Liver (tissue), 9 donors: Measurements from ENCODE around the gene MYH7B. TPM values are rescaled to one million over a fixed set of nuclear protein-coding genes. Genes with fewer than 3 reads are reported as not detected.

Source experiments
- DNase-seq: peaks from one replicate; pipeline ENCODE4 v3.0.0-alpha.2; 2017; ENCODE audit warnings: low spot score
- H3K27ac ChIP-seq, 2 donors: one replicate each; pipeline ENCODE4 v1.7.0; 2013; ENCODE audit warnings: inconsistent platforms in 2 of 2, low read length in 2 of 2, control low read depth in 1 of 2, low read depth in 1 of 2, mild to moderate bottlenecking in 1 of 2
- H3K27me3 ChIP-seq, 4 donors: one replicate each; pipeline versions ENCODE4 v1.6.1 to v1.7.0; 2013; ENCODE audit warnings: low read length in 3 of 4, inconsistent platforms in 1 of 4, mild to moderate bottlenecking in 1 of 4, moderate library complexity in 1 of 4; ENCODE audit not compliant: control insufficient read depth in 4 of 4, insufficient read depth in 4 of 4
- H3K36me3 ChIP-seq, 4 donors: one replicate each; pipeline versions ENCODE4 v1.6.1 to v1.7.0; 2013; ENCODE audit warnings: low read length in 3 of 4, mild to moderate bottlenecking in 3 of 4, low read depth in 1 of 4, moderate library complexity in 1 of 4; ENCODE audit not compliant: control insufficient read depth in 4 of 4, insufficient read depth in 3 of 4
- H3K4me1 ChIP-seq, 4 donors: one replicate each; pipeline versions ENCODE4 v1.6.1 to v1.7.0; 2013; ENCODE audit warnings: low read length in 3 of 4, mild to moderate bottlenecking in 3 of 4, moderate library complexity in 1 of 4; ENCODE audit not compliant: control insufficient read depth in 4 of 4, insufficient read depth in 4 of 4
- H3K4me3 ChIP-seq, 3 donors: one replicate each; pipeline versions ENCODE4 v1.6.1 to v1.7.0; 2013; ENCODE audit warnings: low read length in 3 of 3, control low read depth in 1 of 3, low read depth in 1 of 3, mild to moderate bottlenecking in 1 of 3
- H3K9ac ChIP-seq, 2 donors: one replicate each; pipeline ENCODE4 v1.7.0; 2013; ENCODE audit warnings: low read length in 2 of 2, mild to moderate bottlenecking in 2 of 2, moderate library complexity in 2 of 2, control low read depth in 1 of 2, low read depth in 1 of 2
- H3K9me3 ChIP-seq, 4 donors: one replicate each; pipeline versions ENCODE4 v1.6.1 to v1.7.0; 2013; ENCODE audit warnings: low read length in 3 of 4; ENCODE audit not compliant: control insufficient read depth in 4 of 4
- ATF3 ChIP-seq: IDR thresholded peaks from 2 replicates; pipeline ENCODE4 v1.6.1; 2016; ENCODE audit warnings: antibody characterized with exemption
- CTCF ChIP-seq: fragments of 150-350 bp; IDR thresholded peaks from 2 replicates; pipeline ENCODE4 v1.5.1; 2017; ENCODE audit warnings: improper control_type of control experiment, low read depth, low read length; ENCODE audit not compliant: missing input control
- EGR1 ChIP-seq, 2 donors: IDR thresholded peaks; 2 replicates each; pipeline ENCODE4 v1.6.1; 2016 to 2018; ENCODE audit warnings: antibody characterized with exemption in 2 of 2, low read depth in 2 of 2
- FOXA1 ChIP-seq: IDR thresholded peaks from 2 replicates; pipeline ENCODE4 v1.6.1; 2016; ENCODE audit warnings: antibody characterized with exemption
- FOXA2 ChIP-seq: IDR thresholded peaks from 2 replicates; pipeline ENCODE4 v1.6.1; 2016; ENCODE audit warnings: antibody characterized with exemption
- GABPA ChIP-seq, 2 donors: IDR thresholded peaks in 1 of 2; conservative IDR thresholded peaks in 1 of 2; 2 replicates each; pipeline ENCODE4 v1.6.1; 2016; ENCODE audit warnings: antibody characterized with exemption in 2 of 2, mild to moderate bottlenecking in 1 of 2, moderate library complexity in 1 of 2
- HNF4A ChIP-seq, 2 donors: conservative IDR thresholded peaks; 2 replicates each; pipeline ENCODE4 v1.6.1; 2016; ENCODE audit warnings: antibody characterized with exemption in 2 of 2, mild to moderate bottlenecking in 2 of 2
- HNF4G ChIP-seq: IDR thresholded peaks from 2 replicates; pipeline ENCODE4 v1.6.1; 2016; ENCODE audit warnings: antibody characterized with exemption
- JUND ChIP-seq, 2 donors: IDR thresholded peaks; 2 replicates each; pipeline ENCODE4 v1.6.1; 2016; ENCODE audit warnings: antibody characterized with exemption in 2 of 2
- MAX ChIP-seq: IDR thresholded peaks from 2 replicates; pipeline ENCODE4 v1.6.1; 2016; ENCODE audit warnings: antibody characterized with exemption
- NR2F2 ChIP-seq: IDR thresholded peaks from 2 replicates; pipeline ENCODE4 v1.6.1; 2016; ENCODE audit warnings: antibody characterized with exemption
- RAD21 ChIP-seq, 2 donors: IDR thresholded peaks; 2 replicates each; pipeline ENCODE4 v1.6.1; 2016; ENCODE audit warnings: antibody characterized with exemption in 2 of 2, mild to moderate bottlenecking in 2 of 2
- REST ChIP-seq: IDR thresholded peaks from 2 replicates; pipeline ENCODE4 v1.6.1; 2016; ENCODE audit warnings: antibody characterized with exemption, mild to moderate bottlenecking
- RXRA ChIP-seq, 2 donors: IDR thresholded peaks; 2 replicates each; pipeline ENCODE4 v1.6.1; 2017 to 2018; ENCODE audit warnings: antibody characterized with exemption in 2 of 2, mild to moderate bottlenecking in 1 of 2
- SP1 ChIP-seq: IDR thresholded peaks from 2 replicates; pipeline ENCODE4 v1.6.1; 2018; ENCODE audit warnings: antibody characterized with exemption, mild to moderate bottlenecking
- TAF1 ChIP-seq: conservative IDR thresholded peaks from 2 replicates; pipeline ENCODE4 v1.6.1; 2016; ENCODE audit warnings: antibody characterized with exemption, mild to moderate bottlenecking
- YY1 ChIP-seq: IDR thresholded peaks from 2 replicates; pipeline ENCODE4 v1.6.1; 2016; ENCODE audit warnings: antibody characterized with exemption, mild to moderate bottlenecking
- ZBTB33 ChIP-seq: IDR thresholded peaks from 2 replicates; pipeline ENCODE4 v1.6.1; 2016; ENCODE audit warnings: antibody characterized with exemption
- WGBS: extraction: QIAGEN DNeasy Blood & Tissue Kit; methylation state at CpG from one replicate; pipeline ENCODE4 v1.1.7; 2013; 5-methylcytosine and 5-hydroxymethylcytosine counted together
- polyA plus RNA-seq, 2 donors: library from polyadenylated mRNA; stranded (reverse) in 1 of 2; unstranded in 1 of 2; fragments of 200-250 nt in 1 of 2; fragments of >200 nt in 1 of 2; fragmentation: Nextera tagmentation in 1 of 2; extraction: Ambion mirVana in 1 of 2; gene quantifications; one replicate each; pipeline versions ENCODE4 v1.2.1 to v1.2.3, GENCODE V29; 2013 to 2015
- total RNA-seq, 2 donors: library from RNA; depleted of rRNA; stranded (reverse); fragments of >200 nt; gene quantifications; one replicate each; pipeline ENCODE4 v1.2.3, GENCODE V29; 2014
- donor health status: healthy.
- donor health status: healthy.
- donor health status: healthy.
- donor health status: healthy.
- donor health status: healthy.

The MYH7B gene
- total and polyA plus RNA-seq, 4 donors = 0.12 to 0.33 (median 0.24) TPM

- TF ChIP-seq ZBTB33 = no peak
Observed at GRCh38 chr20:34943808-34944567, 11.7 kb upstream of the MYH7B start (continued).

- Histone ChIP-seq H3K27me3 (no peaks in the 10 kb centered on the region), H3K9ac (no peak overlapping the region), H3K36me3 (peaks cover 4 to 41% (median 10%) of the 10 kb centered on the region in 4 donors), H3K4me3 (no peak overlapping the region), H3K9me3 (no peaks in the 10 kb centered on the region), H3K27ac (no peak overlapping the region), H3K4me1 (peaks cover 0 to 9% (median 5%) of the 10 kb centered on the region in 4 donors)
- 90% methylated on average over 7 of the region's 7 CpGs for WGBS
- DNase-seq = no peak
- no peak for TF ChIP-seq GABPA (IDR thresholded peaks at IDR 0.05 in 1 of 2, conservative IDR thresholded peaks at IDR 0.05 in 1 of 2)
Observed at GRCh38 chr20:34945315-34946077, 10.2 kb upstream of the MYH7B start.

GRCh38 chr20:34946661-34947060, 9.0 kb upstream of the MYH7B start:
- Histone ChIP-seq H3K9ac (no peak overlapping the region), H3K27ac (no peak overlapping the region), H3K4me1 (peaks cover 0 to 10% (median 5%) of the 10 kb centered on the region in 4 donors), H3K4me3 (no peak overlapping the region), H3K9me3 (no peaks in the 10 kb centered on the region), H3K36me3 (peaks cover 4 to 35% (median 10%) of the 10 kb centered on the region in 4 donors), H3K27me3 (no peaks in the 10 kb centered on the region)
- WGBS = 90% methylated on average over 3 of the region's 3 CpGs
- no peak for DNase-seq
- no peak for TF ChIP-seq EGR1 (IDR thresholded peaks at IDR 0.05; ENCODE audit: low read depth in 2 of 2)
- TF ChIP-seq JUND (IDR thresholded peaks at IDR 0.05) = no peak
- TF ChIP-seq RXRA (IDR thresholded peaks at IDR 0.05) = no peak
- TF ChIP-seq GABPA (IDR thresholded peaks at IDR 0.05 in 1 of 2, conservative IDR thresholded peaks at IDR 0.05 in 1 of 2) = no peak
- no peak for TF ChIP-seq FOXA1
- TF ChIP-seq YY1 = no peak
- no peak for TF ChIP-seq ZBTB33
- TF ChIP-seq HNF4G = no peak
- no peak for TF ChIP-seq REST
- no peak for TF ChIP-seq RAD21 (IDR thresholded peaks at IDR 0.05)
- TF ChIP-seq ATF3 = no peak
- no peak for TF ChIP-seq FOXA2
- no peak for TF ChIP-seq CTCF
- no peak for TF ChIP-seq NR2F2
- TF ChIP-seq SP1 = no peak
- TF ChIP-seq MAX = no peak
- no peak for TF ChIP-seq TAF1
- TF ChIP-seq HNF4A (conservative IDR thresholded peaks at IDR 0.05) = no peak
